Measurements from ENCODE around the gene MTCL1. TPM values are rescaled to one million over a fixed set of nuclear protein-coding genes. Genes with fewer than 3 reads are reported as not detected.

The MTCL1 gene
- total RNA-seq, 6 experiments from 2014 or later: 1.4 to 7.4 (median 3.6) TPM

DNA sequence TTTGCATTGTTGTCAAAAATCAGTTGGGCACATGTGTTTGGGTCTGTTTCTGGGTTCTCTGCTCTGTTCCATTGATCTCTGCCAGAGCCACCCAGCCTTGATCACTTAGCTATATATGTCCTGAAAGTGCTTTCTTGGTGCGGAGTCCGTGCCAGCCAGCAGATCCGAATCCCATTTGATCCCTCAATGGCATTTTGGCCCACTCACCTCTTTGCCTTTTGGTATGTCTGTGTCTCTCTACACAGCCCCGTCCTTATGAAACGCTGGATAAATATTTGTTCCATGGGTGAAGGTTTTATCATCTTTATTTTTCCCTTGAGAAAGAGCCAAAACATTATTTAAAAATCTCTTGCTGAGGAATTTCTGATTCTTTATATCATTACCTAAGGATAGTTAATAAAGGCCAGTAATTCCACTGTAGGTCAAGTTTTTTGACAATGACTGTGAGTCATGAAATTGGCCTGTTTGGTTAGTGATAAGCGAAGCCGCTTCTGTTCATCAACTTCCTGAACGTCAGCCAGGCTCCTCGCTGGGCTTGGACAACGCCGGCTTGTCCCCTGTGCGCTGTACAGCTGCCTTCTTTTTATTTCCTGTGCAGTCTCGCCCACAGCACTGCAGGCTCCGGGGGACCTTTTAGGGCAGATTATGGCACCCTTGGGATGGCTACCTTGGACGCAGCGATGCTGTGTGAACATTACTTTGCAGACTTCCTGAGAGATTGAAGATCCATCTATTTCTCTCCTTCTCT, 24.9 kb downstream of the MTCL1 start:
- H3K4me3 ChIP-seq: no peak overlapping the region
- no peaks in the 10 kb centered on the region for H3K36me3 ChIP-seq
- no peaks in the 10 kb centered on the region for H3K9me3 ChIP-seq
- no peak for TF ChIP-seq POLR2A (IDR thresholded peaks at IDR 0.05)
- no peak for TF ChIP-seq CTCF (IDR thresholded peaks at IDR 0.05)
- 25% methylated on average over 14 of the region's 16 CpGs for WGBS (ENCODE audit: insufficient coverage, low coverage, low lambda C conversion rate, missing lambda C conversion rate)
- H3K27me3 ChIP-seq: no peaks in the 10 kb centered on the region
- ATAC-seq (peak; percentile 96 to 100 (median 97)), DNase-seq (peak; percentile 67 to 84 (median 76))
- H3K27ac ChIP-seq: peak overlapping the region in 1 of 3 donors; percentile 2
- no peaks in the 10 kb centered on the region for H3K4me1 ChIP-seq
- intact Hi-C loops (cut with DNase I): no loop called here

DNA sequence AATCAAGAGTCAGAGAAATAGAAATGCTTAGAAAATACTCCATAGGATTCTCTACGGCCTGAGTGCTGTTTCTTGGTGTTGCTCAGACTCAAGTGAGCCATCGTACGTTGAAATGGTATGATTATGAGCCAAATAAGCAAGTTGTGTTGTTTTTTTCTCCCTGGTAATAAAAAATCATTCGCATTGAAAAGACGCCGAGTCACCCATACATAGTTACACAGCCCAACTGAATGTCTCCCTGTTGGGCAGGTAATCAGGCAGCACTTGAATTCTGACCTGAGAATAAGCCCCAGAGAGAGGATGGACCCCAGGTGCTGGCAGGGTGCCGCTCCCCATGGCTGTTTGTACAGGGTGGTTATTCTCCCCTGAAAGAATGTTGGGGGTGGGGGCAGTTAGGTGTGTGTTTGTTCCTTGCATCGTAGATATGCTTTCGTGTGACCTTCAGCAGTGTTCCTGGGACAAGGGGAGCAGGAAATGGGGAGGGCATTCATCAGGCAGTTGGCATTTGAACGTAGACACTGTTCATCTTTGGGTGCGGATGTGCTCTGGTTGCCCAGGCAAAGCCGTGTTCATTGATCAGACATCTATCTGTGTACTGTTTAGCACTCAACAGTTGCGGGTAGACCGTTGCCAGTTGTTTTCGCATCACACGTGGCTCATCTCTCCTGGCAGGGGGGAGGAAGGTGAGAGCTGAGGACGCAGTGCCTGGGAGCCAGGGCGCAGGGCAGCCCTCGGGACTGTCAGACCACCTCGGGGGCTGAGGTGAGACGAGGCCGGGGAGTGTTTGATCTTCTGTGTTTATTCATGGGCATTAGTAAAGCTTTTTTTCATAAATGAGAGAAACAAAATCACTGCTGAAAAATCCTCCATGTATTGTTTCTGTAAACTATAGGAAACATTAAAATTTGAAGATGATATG, 27.3 kb downstream of the MTCL1 start:
- ATAC-seq: peak in 1 of 4 donors; percentile 9

DNA sequence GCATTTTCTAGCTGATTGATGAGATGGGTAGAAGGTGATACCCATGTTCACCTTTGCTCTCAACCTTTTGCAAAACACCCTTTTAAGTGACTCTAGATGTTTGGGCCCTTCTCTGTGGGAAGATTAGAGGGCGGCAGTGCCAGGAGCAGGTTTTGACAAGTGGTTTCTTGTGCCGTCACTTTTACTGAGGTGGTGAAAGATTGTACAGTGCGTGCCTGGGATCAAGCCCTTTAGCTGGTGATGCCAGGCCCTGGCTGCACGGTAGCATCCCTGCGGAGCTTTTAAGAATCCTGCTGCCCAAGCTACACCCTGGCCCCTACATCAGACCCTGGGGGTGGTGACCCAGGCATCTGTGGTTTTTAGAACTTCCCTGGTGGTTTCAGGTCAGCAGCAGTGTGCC, 29.1 kb downstream of the MTCL1 start:
- Histone ChIP-seq H3K4me1 (no peaks in the 10 kb centered on the region), H3K9me3 (no peaks in the 10 kb centered on the region), H3K4me3 (no peak overlapping the region), H3K27me3 (no peaks in the 10 kb centered on the region), H3K36me3 (no peaks in the 10 kb centered on the region), H3K27ac (no peak overlapping the region)
- TF ChIP-seq CTCF (IDR thresholded peaks at IDR 0.05): no peak
- no peak for TF ChIP-seq POLR2A (IDR thresholded peaks at IDR 0.05)
- intact Hi-C loops (cut with DNase I): no loop called here
- WGBS (ENCODE audit: insufficient coverage, low coverage, low lambda C conversion rate, missing lambda C conversion rate): 60% methylated on average over 1 of the region's 5 CpGs
- no peak for DNase-seq
- no peak for ATAC-seq

More for the DNA sequence above, 27.3 kb downstream of the MTCL1 start:
- intact Hi-C loops (cut with DNase I): no loop called here
- Histone ChIP-seq H3K27me3 (no peaks in the 10 kb centered on the region), H3K9me3 (no peaks in the 10 kb centered on the region), H3K36me3 (no peaks in the 10 kb centered on the region), H3K4me1 (no peaks in the 10 kb centered on the region), H3K27ac (no peak overlapping the region), H3K4me3 (no peak overlapping the region)
- no peak for DNase-seq
- WGBS (ENCODE audit: insufficient coverage, low coverage, low lambda C conversion rate, missing lambda C conversion rate): 81% methylated on average over 18 of the region's 22 CpGs
- TF ChIP-seq CTCF (IDR thresholded peaks at IDR 0.05) (no peak), POLR2A (IDR thresholded peaks at IDR 0.05) (no peak)

DNA sequence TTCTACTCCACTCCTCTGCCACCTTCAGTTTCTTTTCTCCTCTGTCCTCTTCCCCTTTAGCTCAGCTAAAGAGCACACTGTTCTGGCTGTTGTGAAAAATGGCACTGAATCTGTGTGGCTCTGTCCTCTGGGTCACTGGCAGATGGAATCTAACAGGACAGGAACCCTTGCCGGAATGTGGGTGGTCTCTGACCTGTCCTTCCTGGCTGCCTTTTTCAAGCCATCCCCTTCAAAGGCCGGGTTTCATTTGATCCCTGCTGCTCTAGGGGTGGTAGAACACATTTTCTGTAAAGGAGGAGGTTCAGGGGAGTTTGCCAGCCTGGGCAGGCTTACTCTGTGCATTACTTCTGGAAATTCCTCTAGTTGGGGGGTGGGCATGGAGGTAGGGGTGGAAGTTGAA, 29.9 kb downstream of the MTCL1 start:
- H3K27ac ChIP-seq: no peak overlapping the region
- no peak for DNase-seq
- TF ChIP-seq POLR2A (IDR thresholded peaks at IDR 0.05) (no peak), CTCF (IDR thresholded peaks at IDR 0.05) (no peak)
- H3K4me3 ChIP-seq: no peak overlapping the region
- no peaks in the 10 kb centered on the region for H3K9me3 ChIP-seq
- intact Hi-C loops (cut with DNase I): no loop called here
- WGBS (ENCODE audit: insufficient coverage, low coverage, low lambda C conversion rate, missing lambda C conversion rate): 69% methylated on average over 2 of the region's 2 CpGs
- ATAC-seq: no peak
- no peaks in the 10 kb centered on the region for H3K36me3 ChIP-seq
- no peaks in the 10 kb centered on the region for H3K4me1 ChIP-seq
- no peaks in the 10 kb centered on the region for H3K27me3 ChIP-seq

All from right lobe of liver (tissue), 6 donors.